PC-9 (cell line): ENCODE results near the gene NECAB2. TPM values are rescaled to one million over a fixed set of nuclear protein-coding genes. Genes with fewer than 3 reads are reported as not detected.

Experiments
- BruUV-seq: library from RNA; stranded (reverse); fragments of 400-500 nt; replicated peaks from 2 replicates; lab custom pipeline; 2021; lab: Mats Ljungman, UMichigan
- CTCF ChIA-PET: fragments of 300-600 bp; sonication (Branson Sonifier 250); formaldehyde crosslinking; loops from one replicate; lab custom pipeline; 2022; ENCODE audit warnings: antibody characterized with exemption; lab: Charles Lee
- POLR2A ChIA-PET: fragments of 300-600 bp; sonication (Branson Sonifier 250); formaldehyde crosslinking; loops from one replicate; lab custom pipeline; 2022; ENCODE audit warnings: antibody characterized with exemption; ENCODE audit not compliant: unreplicated experiment; lab: Charles Lee
- DNase-seq, 2 experiments: peaks; one replicate each; pipeline versions ENCODE4 v3.0.0 to v3.0.0-alpha.2; 2015 to 2022; ENCODE audit warnings: mixed read lengths in 1 of 2
- H2AFZ ChIP-seq: fragments of 200-600 bp; sonication (generic); 2 replicates; pipeline ENCODE4 v1.8.1; 2017; ENCODE audit warnings: antibody characterized with exemption
- H3F3A ChIP-seq: fragments of 200-600 bp; sonication (generic); 2 replicates; pipeline ENCODE4 v1.8.1; 2017; ENCODE audit warnings: antibody characterized with exemption, mild to moderate bottlenecking, low read depth; ENCODE audit not compliant: insufficient read depth
- H3K27ac ChIP-seq: fragments of 200-600 bp; sonication (generic); 2 replicates; pipeline ENCODE4 v1.6.1; 2016; ENCODE audit warnings: mixed run types
- H3K27me3 ChIP-seq: fragments of 200-600 bp; sonication (generic); 2 replicates; pipeline ENCODE4 v1.6.1; 2016; ENCODE audit warnings: low read depth, mixed run types; ENCODE audit not compliant: insufficient read depth
- H3K36me3 ChIP-seq: fragments of 200-600 bp; sonication (generic); 2 replicates; pipeline ENCODE4 v1.6.1; 2016; ENCODE audit warnings: low read depth, mixed run types
- H3K4me1 ChIP-seq: fragments of 200-600 bp; sonication (generic); replicated peaks from 2 replicates; pipeline ENCODE4 v1.6.1; 2016; ENCODE audit warnings: mixed run types; ENCODE audit not compliant: insufficient read depth
- H3K4me2 ChIP-seq: fragments of 200-600 bp; sonication (generic); 2 replicates; pipeline ENCODE4 v1.6.1; 2017; ENCODE audit warnings: mixed run types
- H3K4me3 ChIP-seq: fragments of 200-600 bp; sonication (generic); 2 replicates; pipeline ENCODE4 v1.6.1; 2016; ENCODE audit warnings: mixed run types
- H3K79me2 ChIP-seq: fragments of 200-600 bp; sonication (generic); 2 replicates; pipeline ENCODE4 v1.6.1; 2017; ENCODE audit warnings: low read depth, mixed run types
- H3K9me2 ChIP-seq: fragments of 200-600 bp; sonication (generic); 2 replicates; pipeline ENCODE4 v1.8.1; 2017; ENCODE audit warnings: mild to moderate bottlenecking; ENCODE audit not compliant: insufficient read depth
- H3K9me3 ChIP-seq: fragments of 200-600 bp; sonication (generic); 2 replicates; pipeline ENCODE4 v1.8.1; 2016; ENCODE audit warnings: low read depth; ENCODE audit not compliant: insufficient read depth
- H4K20me1 ChIP-seq: fragments of 200-600 bp; sonication (generic); 2 replicates; pipeline ENCODE4 v1.8.1; 2017; ENCODE audit not compliant: insufficient read depth
- EZH2 ChIP-seq: fragments of 200-600 bp; sonication (generic); IDR thresholded peaks from 2 replicates; pipeline ENCODE4 v1.8.0; 2017; ENCODE audit warnings: antibody characterized with exemption, low read depth
- intact Hi-C: fragments of 100-400 bp; cut with micrococcal nuclease; formaldehyde crosslinking; loops from one replicate; pipeline ENCODE4 v1.10.0; 2022; ENCODE audit not compliant: unreplicated experiment
- total RNA-seq: library from RNA; stranded (reverse); gene quantifications from 2 replicates; pipeline ENCODE4 v1.2.3, GENCODE V29; 2021
- TF ChIP-seq, protein P1 (sequence below): fragments of 200-600 bp; sonication (generic); conservative IDR thresholded peaks from 2 replicates; pipeline ENCODE4 v1.6.1; 2017; ENCODE audit warnings: mixed run types, antibody characterized with exemption, mild to moderate bottlenecking, moderate library complexity

Gene NECAB2
- total RNA-seq, 1 experiment from 2014 or later: 0.74 TPM

DNA sequence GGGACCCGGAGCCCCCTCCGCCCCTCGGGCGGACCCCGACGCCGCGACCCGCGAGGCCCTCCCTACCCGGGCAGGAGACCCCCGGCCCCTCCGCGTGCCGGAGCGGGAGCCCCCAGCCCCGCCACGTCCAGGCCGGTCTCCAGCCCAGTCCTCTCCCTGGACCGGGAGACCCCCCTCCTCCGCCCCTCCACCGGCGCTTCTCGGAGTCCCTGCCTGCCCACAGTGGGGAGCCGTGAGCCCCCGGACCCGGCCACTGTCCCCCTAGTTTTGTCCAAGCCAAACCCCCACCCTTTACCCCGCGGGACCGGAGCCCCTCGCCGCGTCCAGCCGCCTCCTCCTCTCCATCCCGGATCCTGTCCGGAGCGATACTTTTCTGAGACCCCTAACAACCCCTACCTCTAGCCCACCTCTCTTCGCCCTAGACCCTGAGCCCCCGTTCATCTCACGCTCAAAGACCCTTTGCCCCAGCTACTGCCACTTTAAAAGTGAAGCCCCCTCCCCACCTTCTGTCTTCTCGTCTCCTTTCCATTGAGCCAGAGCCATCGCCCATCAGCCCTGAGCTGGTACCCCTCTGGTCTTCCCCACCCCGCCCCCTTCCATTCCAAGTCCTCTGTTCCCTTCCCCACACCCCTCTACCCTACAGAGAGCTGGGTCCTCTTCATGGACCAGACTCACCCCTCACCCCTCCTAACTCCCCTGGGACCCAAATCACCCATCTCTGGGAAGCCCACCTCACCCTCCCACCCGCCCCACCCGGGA is 1.0 kb downstream of the NECAB2 start:
- no TSS peak for BruUV-seq
- Histone ChIP-seq H3K79me2 (no peaks in the 10 kb centered on the region), H3K4me1 (no peaks in the 10 kb centered on the region), H3K9me2 (no peaks in the 10 kb centered on the region), H3K4me2 (no peak overlapping the region), H3K27me3 (no peaks in the 10 kb centered on the region), H3F3A (no peaks in the 10 kb centered on the region), H4K20me1 (no peaks in the 10 kb centered on the region), H3K27ac (no peak overlapping the region), H3K4me3 (no peak overlapping the region), H2AFZ (no peak overlapping the region), H3K9me3 (no peaks in the 10 kb centered on the region), H3K36me3 (no peaks in the 10 kb centered on the region)
- no peak for TF ChIP-seq EZH2
- TF ChIP-seq, protein P1, sequence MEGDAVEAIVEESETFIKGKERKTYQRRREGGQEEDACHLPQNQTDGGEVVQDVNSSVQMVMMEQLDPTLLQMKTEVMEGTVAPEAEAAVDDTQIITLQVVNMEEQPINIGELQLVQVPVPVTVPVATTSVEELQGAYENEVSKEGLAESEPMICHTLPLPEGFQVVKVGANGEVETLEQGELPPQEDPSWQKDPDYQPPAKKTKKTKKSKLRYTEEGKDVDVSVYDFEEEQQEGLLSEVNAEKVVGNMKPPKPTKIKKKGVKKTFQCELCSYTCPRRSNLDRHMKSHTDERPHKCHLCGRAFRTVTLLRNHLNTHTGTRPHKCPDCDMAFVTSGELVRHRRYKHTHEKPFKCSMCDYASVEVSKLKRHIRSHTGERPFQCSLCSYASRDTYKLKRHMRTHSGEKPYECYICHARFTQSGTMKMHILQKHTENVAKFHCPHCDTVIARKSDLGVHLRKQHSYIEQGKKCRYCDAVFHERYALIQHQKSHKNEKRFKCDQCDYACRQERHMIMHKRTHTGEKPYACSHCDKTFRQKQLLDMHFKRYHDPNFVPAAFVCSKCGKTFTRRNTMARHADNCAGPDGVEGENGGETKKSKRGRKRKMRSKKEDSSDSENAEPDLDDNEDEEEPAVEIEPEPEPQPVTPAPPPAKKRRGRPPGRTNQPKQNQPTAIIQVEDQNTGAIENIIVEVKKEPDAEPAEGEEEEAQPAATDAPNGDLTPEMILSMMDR: no peak
- DNase-seq: no peak
- POLR2A ChIA-PET: no interaction called here
- CTCF ChIA-PET: no interaction called here
- intact Hi-C loops: no loop called here

DNA sequence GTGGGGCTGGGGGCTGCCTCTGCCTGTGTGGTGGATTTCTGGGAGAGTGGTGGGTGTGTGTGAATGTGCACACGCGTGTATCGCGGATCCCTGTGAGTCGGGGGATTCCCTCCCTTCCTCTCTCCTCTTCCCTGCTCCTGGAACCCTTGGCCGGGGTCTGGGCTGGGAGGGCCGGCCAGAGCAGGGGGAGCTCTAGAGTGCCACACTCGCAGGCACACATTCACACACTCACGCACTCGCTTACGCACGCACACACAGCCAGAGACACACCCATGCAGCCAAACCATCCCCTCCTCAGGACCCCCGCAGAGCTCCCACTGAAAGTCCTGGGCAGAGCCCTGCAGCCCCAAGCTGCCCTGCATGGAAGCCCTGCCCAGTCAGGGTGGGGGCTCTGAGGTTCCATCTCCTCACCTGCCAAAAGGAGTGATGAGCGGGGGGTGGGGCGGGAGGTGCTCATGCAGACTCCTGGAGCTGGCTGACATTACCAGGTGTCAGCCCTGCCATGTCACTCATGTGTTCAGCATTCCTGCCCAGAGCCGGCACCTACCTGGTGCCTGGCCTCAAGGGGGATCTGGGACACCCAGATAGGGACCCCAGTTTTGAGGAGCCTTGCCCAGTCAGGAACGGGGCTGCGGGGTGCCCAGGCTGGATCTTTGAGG is 1.9 kb downstream of the NECAB2 start:
- Histone ChIP-seq H3K27ac (no peak overlapping the region), H3K9me3 (no peaks in the 10 kb centered on the region), H3K27me3 (no peaks in the 10 kb centered on the region), H3K36me3 (no peaks in the 10 kb centered on the region), H3K79me2 (no peaks in the 10 kb centered on the region), H4K20me1 (no peaks in the 10 kb centered on the region), H3K4me3 (no peak overlapping the region), H3K4me1 (no peaks in the 10 kb centered on the region), H2AFZ (no peak overlapping the region), H3F3A (no peaks in the 10 kb centered on the region), H3K9me2 (no peaks in the 10 kb centered on the region), H3K4me2 (no peak overlapping the region)
- no peak for DNase-seq
- intact Hi-C loops: loop anchor here (5.0 kb wide), 1 partner anchor 72 kb away; the partner anchor contains the start of gene SLC38A8
- no TSS peak for BruUV-seq
- CTCF ChIA-PET: no interaction called here
- POLR2A ChIA-PET: interaction anchor here (0.6 kb wide), 1 partner anchor 44 kb away, joined by 5 read pairs; no protein-coding TSS in a partner anchor
- TF ChIP-seq, protein P1: no peak
- no peak for TF ChIP-seq EZH2

DNA sequence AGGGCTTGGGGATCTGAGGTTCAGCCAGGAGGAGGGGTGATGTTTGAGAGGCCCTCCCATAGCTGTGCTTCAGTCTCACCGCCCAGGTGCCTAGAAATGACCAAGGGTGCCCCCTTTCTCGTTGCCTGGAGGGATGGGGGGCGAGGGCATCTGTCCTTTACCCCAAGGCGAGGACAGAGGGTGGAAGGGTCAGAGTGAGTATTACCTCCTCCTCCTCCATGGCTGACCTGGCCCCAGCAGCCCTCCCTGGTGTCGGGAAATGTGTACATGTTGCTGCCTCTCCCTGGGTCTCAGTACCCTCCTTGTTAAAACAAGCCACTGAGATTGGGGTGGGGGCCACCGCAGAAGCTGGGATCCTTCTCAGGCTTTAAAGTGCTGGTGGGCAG is 2.4 kb downstream of the NECAB2 start:
- Histone ChIP-seq H3K79me2 (no peaks in the 10 kb centered on the region), H3K4me3 (no peak overlapping the region), H3K27me3 (no peaks in the 10 kb centered on the region), H3K27ac (no peak overlapping the region), H3K4me2 (no peak overlapping the region), H2AFZ (no peak overlapping the region), H3K9me3 (no peaks in the 10 kb centered on the region), H3K9me2 (no peaks in the 10 kb centered on the region), H4K20me1 (no peaks in the 10 kb centered on the region), H3K36me3 (no peaks in the 10 kb centered on the region), H3F3A (no peaks in the 10 kb centered on the region), H3K4me1 (no peaks in the 10 kb centered on the region)
- CTCF ChIA-PET: no interaction called here
- BruUV-seq: no TSS peak
- POLR2A ChIA-PET: interaction anchor here (0.6 kb wide), 1 partner anchor 44 kb away, joined by 5 read pairs; no protein-coding TSS in a partner anchor
- intact Hi-C loops: loop anchor here (5.0 kb wide), 1 partner anchor 72 kb away; the partner anchor contains the start of gene SLC38A8
- no peak for TF ChIP-seq EZH2
- TF ChIP-seq, protein P1: no peak
- no peak for DNase-seq
